Osteoblast (primary cell): ENCODE measurements around the gene CHIC2. TPM values are rescaled to one million over a fixed set of nuclear protein-coding genes. Genes with fewer than 3 reads are reported as not detected.

ENCODE experiments used
- DNase-seq: peaks from one replicate; pipeline ENCODE4 v3.0.0; 2011; ENCODE audit warnings: low spot score, mixed read lengths; ENCODE audit not compliant: insufficient read length; ENCODE audit errors: missing footprints
- H2AFZ ChIP-seq: 2 replicates; pipeline ENCODE4 v1.6.0; 2011; ENCODE audit warnings: mild to moderate bottlenecking, low read length
- H3K27ac ChIP-seq: 2 replicates; pipeline ENCODE4 v1.5.1; 2011; ENCODE audit warnings: mild to moderate bottlenecking, low read depth, low read length, moderate library complexity
- H3K27me3 ChIP-seq: 2 replicates; pipeline ENCODE4 v1.6.0; 2012; ENCODE audit warnings: mild to moderate bottlenecking, control low read depth, inconsistent platforms, low read length, moderate library complexity; ENCODE audit not compliant: insufficient read depth
- H3K36me3 ChIP-seq: 2 replicates; pipeline ENCODE4 v1.5.1; 2011; ENCODE audit warnings: mild to moderate bottlenecking, low read length, control low read depth, moderate library complexity; ENCODE audit not compliant: insufficient read depth
- H3K4me1 ChIP-seq: 2 replicates; pipeline ENCODE4 v1.5.1; 2011; ENCODE audit warnings: mild to moderate bottlenecking, low read length, control low read depth, moderate library complexity; ENCODE audit not compliant: insufficient read depth
- H3K4me2 ChIP-seq: 2 replicates; pipeline ENCODE4 v1.6.0; 2011; ENCODE audit warnings: mild to moderate bottlenecking, low read length; ENCODE audit not compliant: insufficient read depth
- H3K4me3 ChIP-seq: fragments of 200-600 bp; sonication (generic); 3 replicates; pipeline ENCODE4 v1.5.1; 2012; ENCODE audit warnings: mild to moderate bottlenecking, low read length, inconsistent platforms; ENCODE audit not compliant: insufficient read depth
- H3K79me2 ChIP-seq: 2 replicates; pipeline ENCODE4 v1.6.0; 2012; ENCODE audit warnings: mild to moderate bottlenecking, low read length, control low read depth, inconsistent platforms; ENCODE audit not compliant: insufficient read depth
- H3K9me3 ChIP-seq: 2 replicates; pipeline ENCODE4 v1.5.1; 2011; ENCODE audit warnings: low read depth, low read length, control low read depth
- H4K20me1 ChIP-seq: 2 replicates; pipeline ENCODE4 v1.6.0; 2012; ENCODE audit warnings: mild to moderate bottlenecking, low read length, control low read depth; ENCODE audit not compliant: insufficient read depth
- total RNA-seq: library from RNA; depleted of rRNA; stranded (reverse); fragments of >200 nt; gene quantifications from 2 replicates; pipeline ENCODE4 v1.2.3, GENCODE V29; 2012
- TF ChIP-seq, protein P1 (sequence below): IDR thresholded peaks from 2 replicates; pipeline ENCODE4 v1.5.1; 2011; ENCODE audit warnings: mild to moderate bottlenecking, low read depth, low read length, moderate library complexity; ENCODE audit errors: extremely low read depth

The CHIC2 gene
- total RNA-seq, 1 donor: 73.1 TPM

- Histone ChIP-seq H3K27me3 (no peaks in the 10 kb centered on the region), H3K4me1 (peaks cover 58% of the 10 kb centered on the region), H3K9me3 (no peaks in the 10 kb centered on the region), H3K4me3 (peak overlapping the region; percentile 95), H3K36me3 (no peaks in the 10 kb centered on the region), H3K79me2 (peaks cover 83% of the 10 kb centered on the region), H2AFZ (no peak overlapping the region), H3K27ac (no peak overlapping the region), H4K20me1 (peaks cover 67% of the 10 kb centered on the region), H3K4me2 (peak overlapping the region; percentile 93)
- DNase-seq: no peak
- TF ChIP-seq, protein P1, sequence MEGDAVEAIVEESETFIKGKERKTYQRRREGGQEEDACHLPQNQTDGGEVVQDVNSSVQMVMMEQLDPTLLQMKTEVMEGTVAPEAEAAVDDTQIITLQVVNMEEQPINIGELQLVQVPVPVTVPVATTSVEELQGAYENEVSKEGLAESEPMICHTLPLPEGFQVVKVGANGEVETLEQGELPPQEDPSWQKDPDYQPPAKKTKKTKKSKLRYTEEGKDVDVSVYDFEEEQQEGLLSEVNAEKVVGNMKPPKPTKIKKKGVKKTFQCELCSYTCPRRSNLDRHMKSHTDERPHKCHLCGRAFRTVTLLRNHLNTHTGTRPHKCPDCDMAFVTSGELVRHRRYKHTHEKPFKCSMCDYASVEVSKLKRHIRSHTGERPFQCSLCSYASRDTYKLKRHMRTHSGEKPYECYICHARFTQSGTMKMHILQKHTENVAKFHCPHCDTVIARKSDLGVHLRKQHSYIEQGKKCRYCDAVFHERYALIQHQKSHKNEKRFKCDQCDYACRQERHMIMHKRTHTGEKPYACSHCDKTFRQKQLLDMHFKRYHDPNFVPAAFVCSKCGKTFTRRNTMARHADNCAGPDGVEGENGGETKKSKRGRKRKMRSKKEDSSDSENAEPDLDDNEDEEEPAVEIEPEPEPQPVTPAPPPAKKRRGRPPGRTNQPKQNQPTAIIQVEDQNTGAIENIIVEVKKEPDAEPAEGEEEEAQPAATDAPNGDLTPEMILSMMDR: no peak
Observed at GRCh38 chr4:54061067-54061466, 3.3 kb downstream of the CHIC2 start.

DNA sequence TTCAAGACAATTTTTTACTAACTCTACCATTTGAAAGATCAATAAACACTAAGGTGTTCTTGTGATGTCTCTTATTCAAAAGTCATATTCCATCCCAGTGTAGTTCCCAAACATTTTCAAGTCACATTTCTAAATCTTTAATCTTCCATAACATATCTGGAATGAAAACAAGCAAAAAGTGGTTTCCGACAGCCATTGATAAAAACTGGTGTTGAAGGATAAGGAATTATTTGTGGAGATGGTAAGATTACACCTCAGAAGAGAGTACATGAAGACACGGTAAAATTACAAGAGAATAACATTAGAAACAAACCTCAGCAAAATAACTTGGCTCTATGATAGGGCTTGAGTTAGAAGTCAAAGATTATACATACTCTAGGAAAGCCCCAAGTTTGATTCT lies 4.3 kb downstream of the CHIC2 start:
- H3K9me3 ChIP-seq: no peaks in the 10 kb centered on the region
- peaks cover 49% of the 10 kb centered on the region for H3K4me1 ChIP-seq
- H4K20me1 ChIP-seq: peaks cover 69% of the 10 kb centered on the region
- no peak for DNase-seq
- no peaks in the 10 kb centered on the region for H3K27me3 ChIP-seq
- TF ChIP-seq, protein P1: no peak
- H3K27ac ChIP-seq: no peak overlapping the region
- peak overlapping the region; percentile 57 for H3K4me3 ChIP-seq
- H3K36me3 ChIP-seq: no peaks in the 10 kb centered on the region
- H2AFZ ChIP-seq: no peak overlapping the region
- peak overlapping the region; percentile 93 for H3K4me2 ChIP-seq
- H3K79me2 ChIP-seq: peaks cover 92% of the 10 kb centered on the region

DNA sequence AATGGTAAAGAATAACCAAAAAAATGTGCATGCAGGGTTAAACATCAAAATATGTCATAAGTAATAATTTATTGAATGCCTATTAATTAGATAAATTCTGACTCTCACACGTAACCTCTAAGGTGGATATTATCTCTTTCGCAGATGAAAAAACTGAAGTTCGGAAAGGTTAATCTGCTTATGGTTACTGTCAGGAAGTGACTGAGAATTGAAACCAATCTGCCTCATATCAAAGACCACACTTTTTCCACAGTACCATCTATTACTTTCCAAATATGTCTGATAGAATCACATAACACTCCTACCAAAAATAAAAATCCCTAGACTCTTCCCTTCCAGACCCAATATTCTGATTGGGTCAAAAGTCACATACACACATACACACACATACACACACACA lies 6.2 kb downstream of the CHIC2 start:
- Histone ChIP-seq H3K27me3 (no peaks in the 10 kb centered on the region), H3K36me3 (no peaks in the 10 kb centered on the region), H3K9me3 (no peaks in the 10 kb centered on the region), H2AFZ (no peak overlapping the region), H3K4me3 (no peak overlapping the region), H4K20me1 (peaks cover 82% of the 10 kb centered on the region), H3K4me2 (no peak overlapping the region), H3K4me1 (peaks cover 45% of the 10 kb centered on the region), H3K27ac (no peak overlapping the region), H3K79me2 (peaks cover 100% of the 10 kb centered on the region)
- DNase-seq: no peak
- TF ChIP-seq, protein P1: no peak

DNA sequence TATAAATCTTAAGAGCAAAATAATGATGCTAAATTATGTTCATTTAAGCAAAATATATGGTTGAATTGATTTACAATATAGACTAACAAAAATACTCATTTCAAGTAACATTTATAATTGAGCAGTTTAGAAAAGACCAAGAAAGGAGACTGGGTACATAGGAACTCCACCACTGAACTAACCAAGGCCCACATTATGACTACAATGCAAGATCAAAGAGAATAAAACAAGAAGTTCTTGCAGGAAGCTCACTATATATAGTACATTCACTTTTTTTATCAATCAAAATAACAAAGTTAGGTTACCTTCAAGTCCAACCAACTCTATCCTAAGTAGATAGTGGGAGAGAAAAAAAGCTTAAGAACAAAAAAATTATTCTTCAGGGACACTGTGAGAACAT lies 8.0 kb downstream of the CHIC2 start:
- Histone ChIP-seq H4K20me1 (peaks cover 71% of the 10 kb centered on the region), H3K27ac (no peak overlapping the region), H2AFZ (no peak overlapping the region), H3K4me2 (no peak overlapping the region), H3K27me3 (no peaks in the 10 kb centered on the region), H3K36me3 (no peaks in the 10 kb centered on the region), H3K4me1 (peaks cover 33% of the 10 kb centered on the region), H3K9me3 (no peaks in the 10 kb centered on the region), H3K79me2 (peaks cover 100% of the 10 kb centered on the region), H3K4me3 (no peak overlapping the region)
- DNase-seq: no peak
- TF ChIP-seq, protein P1: no peak
